Measurements from ENCODE around the gene MPDU1.

DNA sequence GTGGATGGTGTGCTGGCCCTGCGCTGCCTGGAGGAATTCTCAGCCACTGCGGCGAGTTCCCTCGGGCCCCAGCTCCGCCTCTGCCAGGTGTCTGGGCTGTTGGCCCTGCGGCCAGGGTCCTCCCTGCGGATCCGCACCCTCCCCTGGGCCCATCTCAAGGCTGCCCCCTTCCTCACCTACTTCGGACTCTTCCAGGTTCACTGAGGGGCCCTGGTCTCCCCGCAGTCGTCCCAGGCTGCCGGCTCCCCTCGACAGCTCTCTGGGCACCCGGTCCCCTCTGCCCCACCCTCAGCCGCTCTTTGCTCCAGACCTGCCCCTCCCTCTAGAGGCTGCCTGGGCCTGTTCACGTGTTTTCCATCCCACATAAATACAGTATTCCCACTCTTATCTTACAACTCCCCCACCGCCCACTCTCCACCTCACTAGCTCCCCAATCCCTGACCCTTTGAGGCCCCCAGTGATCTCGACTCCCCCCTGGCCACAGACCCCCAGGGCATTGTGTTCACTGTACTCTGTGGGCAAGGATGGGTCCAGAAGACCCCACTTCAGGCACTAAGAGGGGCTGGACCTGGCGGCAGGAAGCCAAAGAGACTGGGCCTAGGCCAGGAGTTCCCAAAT, 26.4 kb upstream of the MPDU1 start:
- TF ChIP-seq, protein P1, sequence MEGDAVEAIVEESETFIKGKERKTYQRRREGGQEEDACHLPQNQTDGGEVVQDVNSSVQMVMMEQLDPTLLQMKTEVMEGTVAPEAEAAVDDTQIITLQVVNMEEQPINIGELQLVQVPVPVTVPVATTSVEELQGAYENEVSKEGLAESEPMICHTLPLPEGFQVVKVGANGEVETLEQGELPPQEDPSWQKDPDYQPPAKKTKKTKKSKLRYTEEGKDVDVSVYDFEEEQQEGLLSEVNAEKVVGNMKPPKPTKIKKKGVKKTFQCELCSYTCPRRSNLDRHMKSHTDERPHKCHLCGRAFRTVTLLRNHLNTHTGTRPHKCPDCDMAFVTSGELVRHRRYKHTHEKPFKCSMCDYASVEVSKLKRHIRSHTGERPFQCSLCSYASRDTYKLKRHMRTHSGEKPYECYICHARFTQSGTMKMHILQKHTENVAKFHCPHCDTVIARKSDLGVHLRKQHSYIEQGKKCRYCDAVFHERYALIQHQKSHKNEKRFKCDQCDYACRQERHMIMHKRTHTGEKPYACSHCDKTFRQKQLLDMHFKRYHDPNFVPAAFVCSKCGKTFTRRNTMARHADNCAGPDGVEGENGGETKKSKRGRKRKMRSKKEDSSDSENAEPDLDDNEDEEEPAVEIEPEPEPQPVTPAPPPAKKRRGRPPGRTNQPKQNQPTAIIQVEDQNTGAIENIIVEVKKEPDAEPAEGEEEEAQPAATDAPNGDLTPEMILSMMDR (IDR thresholded peaks at IDR 0.05): no peak
- TF ChIP-seq, protein P2, sequence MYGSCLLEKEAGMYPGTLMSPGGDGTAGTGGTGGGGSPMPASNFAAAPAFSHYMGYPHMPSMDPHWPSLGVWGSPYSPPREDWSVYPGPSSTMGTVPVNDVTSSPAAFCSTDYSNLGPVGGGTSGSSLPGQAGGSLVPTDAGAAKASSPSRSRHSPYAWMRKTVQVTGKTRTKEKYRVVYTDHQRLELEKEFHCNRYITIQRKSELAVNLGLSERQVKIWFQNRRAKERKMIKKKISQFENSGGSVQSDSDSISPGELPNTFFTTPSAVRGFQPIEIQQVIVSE (CRISPR knock-in tag; IDR thresholded peaks at IDR 0.05; ENCODE audit: borderline replicate concordance): no peak
- TF ChIP-seq ETV6 (CRISPR knock-in tag; IDR thresholded peaks at IDR 0.05) (no peak), NR1H2 (CRISPR knock-in tag; IDR thresholded peaks at IDR 0.05) (no peak), ZNF138 (CRISPR knock-in tag; conservative IDR thresholded peaks at IDR 0.05) (no peak)
- TF ChIP-seq, protein P3, sequence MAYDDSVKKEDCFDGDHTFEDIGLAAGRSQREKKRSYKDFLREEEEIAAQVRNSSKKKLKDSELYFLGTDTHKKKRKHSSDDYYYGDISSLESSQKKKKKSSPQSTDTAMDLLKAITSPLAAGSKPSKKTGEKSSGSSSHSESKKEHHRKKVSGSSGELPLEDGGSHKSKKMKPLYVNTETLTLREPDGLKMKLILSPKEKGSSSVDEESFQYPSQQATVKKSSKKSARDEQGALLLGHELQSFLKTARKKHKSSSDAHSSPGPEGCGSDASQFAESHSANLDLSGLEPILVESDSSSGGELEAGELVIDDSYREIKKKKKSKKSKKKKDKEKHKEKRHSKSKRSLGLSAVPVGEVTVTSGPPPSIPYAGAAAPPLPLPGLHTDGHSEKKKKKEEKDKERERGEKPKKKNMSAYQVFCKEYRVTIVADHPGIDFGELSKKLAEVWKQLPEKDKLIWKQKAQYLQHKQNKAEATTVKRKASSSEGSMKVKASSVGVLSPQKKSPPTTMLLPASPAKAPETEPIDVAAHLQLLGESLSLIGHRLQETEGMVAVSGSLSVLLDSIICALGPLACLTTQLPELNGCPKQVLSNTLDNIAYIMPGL (CRISPR knock-in tag; IDR thresholded peaks at IDR 0.05): no peak
- TF ChIP-seq, protein P4, sequence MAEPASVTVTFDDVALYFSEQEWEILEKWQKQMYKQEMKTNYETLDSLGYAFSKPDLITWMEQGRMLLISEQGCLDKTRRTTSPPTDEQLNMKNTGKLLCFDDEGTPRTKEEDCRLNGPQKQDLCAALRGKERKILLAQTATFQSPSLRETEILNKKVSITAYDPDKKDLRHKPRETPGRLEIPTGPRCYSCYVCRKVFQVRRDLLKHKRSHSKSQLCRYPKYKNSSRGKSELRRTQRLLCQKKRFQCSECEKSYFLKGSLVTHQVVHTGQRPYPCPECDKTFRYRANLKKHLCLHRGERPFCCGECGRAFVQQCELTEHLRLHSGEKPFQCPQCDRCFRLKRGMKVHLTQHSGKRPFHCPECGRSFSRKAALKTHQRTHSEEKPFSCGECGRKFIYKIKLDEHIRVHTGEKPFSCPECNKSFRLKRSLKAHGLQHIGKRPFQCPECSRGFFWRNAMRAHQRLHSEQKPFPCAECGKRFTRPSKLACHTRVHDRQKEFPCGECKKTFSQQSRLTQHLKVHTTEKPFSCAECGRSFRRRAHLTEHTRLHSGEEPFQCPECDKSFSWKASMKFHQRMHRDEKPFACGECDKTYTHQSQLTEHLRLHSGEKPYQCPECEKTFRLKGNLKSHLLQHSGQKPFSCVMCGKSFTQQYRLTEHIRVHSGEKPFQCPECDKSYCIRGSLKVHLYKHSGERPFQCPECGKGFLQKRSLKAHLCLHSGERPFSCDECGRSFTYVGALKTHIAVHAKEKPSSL (CRISPR knock-in tag; conservative IDR thresholded peaks at IDR 0.05): no peak
